Calu3 (cell line): ENCODE data around the gene CD52. TPM values are rescaled to one million over a fixed set of nuclear protein-coding genes. Genes with fewer than 3 reads are reported as not detected.
"Not testable (repeated sequence)": the region's sequence is repeated elsewhere in the genome, so short reads cannot be mapped to it uniquely, and the experiment has no call there.

Source experiments
- BruUV-seq: library from RNA; stranded (reverse); fragments of 400-500 nt; replicated peaks from 2 replicates; lab custom pipeline; 2021; lab: Mats Ljungman, UMichigan
- CTCF ChIA-PET: fragments of 300-600 bp; sonication (Branson Sonifier 250); formaldehyde crosslinking; loops from one replicate; lab custom pipeline; 2022; ENCODE audit warnings: antibody characterized with exemption; lab: Charles Lee
- DNase-seq: peaks from one replicate; pipeline ENCODE4 v3.0.0; 2022
- H3K27ac Mint-ChIP-seq: one replicate; pipeline ENCODE4 v1.8.0; 2022; ENCODE audit warnings: mixed read lengths; ENCODE audit not compliant: unreplicated experiment
- H3K27me3 Mint-ChIP-seq: one replicate; pipeline ENCODE4 v1.8.0; 2022; ENCODE audit warnings: mixed read lengths; ENCODE audit not compliant: unreplicated experiment
- H3K36me3 Mint-ChIP-seq: one replicate; pipeline ENCODE4 v1.8.0; 2022; ENCODE audit warnings: mild to moderate bottlenecking, moderate library complexity, mixed read lengths; ENCODE audit not compliant: insufficient read depth, unreplicated experiment
- H3K4me1 Mint-ChIP-seq: one replicate; pipeline ENCODE4 v1.8.0; 2022; ENCODE audit warnings: mild to moderate bottlenecking, low read depth, mixed read lengths; ENCODE audit not compliant: unreplicated experiment
- H3K4me3 Mint-ChIP-seq: one replicate; pipeline ENCODE4 v1.8.0; 2022; ENCODE audit warnings: mild to moderate bottlenecking, low read depth, moderate library complexity, mixed read lengths; ENCODE audit not compliant: unreplicated experiment
- H3K9me3 Mint-ChIP-seq: one replicate; pipeline ENCODE4 v1.8.0; 2022; ENCODE audit warnings: low read depth, mixed read lengths; ENCODE audit not compliant: unreplicated experiment
- intact Hi-C: fragments of 100-400 bp; cut with micrococcal nuclease; formaldehyde crosslinking; loops from one replicate; pipeline ENCODE4 v1.10.0; 2022; ENCODE audit not compliant: unreplicated experiment
- total RNA-seq: library from RNA; stranded (reverse); gene quantifications from 2 replicates; pipeline ENCODE4 v1.2.3, GENCODE V29; 2022
- TF ChIP-seq, protein P1 (sequence below): fragments of 200-600 bp; IDR thresholded peaks from one replicate; pipeline ENCODE4 v1.8.0; 2022; ENCODE audit warnings: antibody characterized with exemption; ENCODE audit not compliant: unreplicated experiment

CD52 gene
- total RNA-seq, 1 experiment from 2014 or later: not detected

DNA sequence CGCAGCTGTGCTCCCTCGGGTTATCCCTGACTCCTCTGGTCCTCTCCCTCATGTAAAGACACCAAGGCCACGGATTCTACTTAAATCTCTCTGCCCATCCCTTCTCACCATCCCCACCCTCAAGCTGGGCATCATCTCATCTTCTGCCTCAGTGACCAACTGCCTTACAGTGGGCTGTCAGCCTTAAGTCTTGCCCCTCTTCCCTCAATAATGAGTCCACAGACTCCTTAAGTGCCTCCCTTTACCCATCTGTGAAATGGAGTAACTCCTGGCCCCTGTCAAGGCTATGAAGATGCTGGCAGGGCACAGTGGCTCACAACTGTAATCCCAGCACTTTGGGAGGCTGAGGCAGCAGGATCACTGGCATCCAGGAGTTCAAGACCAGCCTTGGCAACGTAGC lies 25.8 kb upstream of the CD52 start:
- TF ChIP-seq, protein P1, sequence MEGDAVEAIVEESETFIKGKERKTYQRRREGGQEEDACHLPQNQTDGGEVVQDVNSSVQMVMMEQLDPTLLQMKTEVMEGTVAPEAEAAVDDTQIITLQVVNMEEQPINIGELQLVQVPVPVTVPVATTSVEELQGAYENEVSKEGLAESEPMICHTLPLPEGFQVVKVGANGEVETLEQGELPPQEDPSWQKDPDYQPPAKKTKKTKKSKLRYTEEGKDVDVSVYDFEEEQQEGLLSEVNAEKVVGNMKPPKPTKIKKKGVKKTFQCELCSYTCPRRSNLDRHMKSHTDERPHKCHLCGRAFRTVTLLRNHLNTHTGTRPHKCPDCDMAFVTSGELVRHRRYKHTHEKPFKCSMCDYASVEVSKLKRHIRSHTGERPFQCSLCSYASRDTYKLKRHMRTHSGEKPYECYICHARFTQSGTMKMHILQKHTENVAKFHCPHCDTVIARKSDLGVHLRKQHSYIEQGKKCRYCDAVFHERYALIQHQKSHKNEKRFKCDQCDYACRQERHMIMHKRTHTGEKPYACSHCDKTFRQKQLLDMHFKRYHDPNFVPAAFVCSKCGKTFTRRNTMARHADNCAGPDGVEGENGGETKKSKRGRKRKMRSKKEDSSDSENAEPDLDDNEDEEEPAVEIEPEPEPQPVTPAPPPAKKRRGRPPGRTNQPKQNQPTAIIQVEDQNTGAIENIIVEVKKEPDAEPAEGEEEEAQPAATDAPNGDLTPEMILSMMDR: no peak
- CTCF ChIA-PET: interaction anchor here (0.6 kb wide), 1 partner anchor 17 kb away, joined by 3 read pairs; no protein-coding TSS in a partner anchor
- H3K36me3 Mint-ChIP-seq: no peaks in the 10 kb centered on the region
- no peak for DNase-seq
- H3K4me1 Mint-ChIP-seq: no peaks in the 10 kb centered on the region
- no peak overlapping the region for H3K4me3 Mint-ChIP-seq
- no peak overlapping the region for H3K27ac Mint-ChIP-seq
- no peaks in the 10 kb centered on the region for H3K9me3 Mint-ChIP-seq
- intact Hi-C loops: no loop called here
- BruUV-seq: no TSS peak
- H3K27me3 Mint-ChIP-seq: no peaks in the 10 kb centered on the region

DNA sequence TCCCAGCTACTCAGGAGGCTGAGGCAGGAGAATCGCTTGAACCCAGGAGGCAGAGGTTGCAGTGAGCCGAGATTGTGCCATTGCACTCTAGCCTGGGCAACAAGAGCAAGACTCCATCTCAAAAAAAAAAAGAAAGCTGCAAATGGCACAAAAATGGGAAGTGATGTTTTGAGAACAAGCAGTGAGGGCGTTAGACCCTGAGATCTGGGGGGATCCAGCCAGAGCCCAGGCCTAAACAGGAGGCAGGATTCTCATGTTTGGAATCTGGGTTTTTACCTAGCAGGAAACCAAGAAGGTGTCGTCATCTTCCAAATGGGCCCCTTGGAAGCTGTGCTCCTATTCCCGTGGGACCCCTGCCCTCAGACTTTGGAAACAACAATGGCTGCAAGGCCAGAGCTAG lies 25.0 kb upstream of the CD52 start:
- H3K4me3 Mint-ChIP-seq, H3K36me3 Mint-ChIP-seq, H3K27ac Mint-ChIP-seq, H3K27me3 Mint-ChIP-seq, DNase-seq, intact Hi-C loops, H3K9me3 Mint-ChIP-seq, BruUV-seq, H3K4me1 Mint-ChIP-seq: not testable (repeated sequence)
- CTCF ChIA-PET: interaction anchor here (0.5 kb wide), 1 partner anchor 28 kb away, joined by 4 read pairs; no protein-coding TSS in a partner anchor

DNA sequence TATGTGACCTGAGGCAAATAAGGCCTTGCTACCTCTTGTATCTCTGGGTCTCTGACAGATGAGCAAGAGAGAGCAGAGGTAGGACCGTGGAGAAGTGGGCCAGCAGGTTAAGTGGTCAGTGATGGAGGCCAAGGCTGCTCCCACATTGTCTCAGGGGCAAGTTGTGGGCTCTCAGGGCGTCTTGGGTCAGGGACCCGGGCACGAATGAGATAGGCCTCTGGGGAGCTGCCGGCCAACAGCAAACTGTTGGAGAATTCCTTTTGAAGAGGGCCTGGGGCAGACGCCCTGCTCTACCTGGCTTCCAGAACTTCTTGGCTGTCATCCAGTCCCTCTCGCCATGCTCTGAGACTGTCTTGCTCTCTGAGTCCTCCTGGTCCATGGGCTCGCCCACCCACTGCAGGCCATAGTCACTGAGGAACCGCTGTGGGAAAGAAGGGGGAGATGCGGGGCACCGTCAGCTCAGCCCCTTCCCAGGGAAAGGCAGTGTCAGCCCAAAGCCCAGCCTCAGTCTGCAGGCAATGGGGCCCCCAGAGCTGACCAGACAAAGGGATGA lies 23.8 kb upstream of the CD52 start:
- Mint-ChIP-seq H3K4me3 (no peak overlapping the region), H3K9me3 (no peaks in the 10 kb centered on the region), H3K27ac (no peak overlapping the region), H3K36me3 (no peaks in the 10 kb centered on the region), H3K27me3 (no peaks in the 10 kb centered on the region), H3K4me1 (peaks cover 1% of the 10 kb centered on the region)
- intact Hi-C loops: no loop called here
- BruUV-seq: no TSS peak
- TF ChIP-seq, protein P1: no peak
- no peak for DNase-seq
- CTCF ChIA-PET: no interaction called here

DNA sequence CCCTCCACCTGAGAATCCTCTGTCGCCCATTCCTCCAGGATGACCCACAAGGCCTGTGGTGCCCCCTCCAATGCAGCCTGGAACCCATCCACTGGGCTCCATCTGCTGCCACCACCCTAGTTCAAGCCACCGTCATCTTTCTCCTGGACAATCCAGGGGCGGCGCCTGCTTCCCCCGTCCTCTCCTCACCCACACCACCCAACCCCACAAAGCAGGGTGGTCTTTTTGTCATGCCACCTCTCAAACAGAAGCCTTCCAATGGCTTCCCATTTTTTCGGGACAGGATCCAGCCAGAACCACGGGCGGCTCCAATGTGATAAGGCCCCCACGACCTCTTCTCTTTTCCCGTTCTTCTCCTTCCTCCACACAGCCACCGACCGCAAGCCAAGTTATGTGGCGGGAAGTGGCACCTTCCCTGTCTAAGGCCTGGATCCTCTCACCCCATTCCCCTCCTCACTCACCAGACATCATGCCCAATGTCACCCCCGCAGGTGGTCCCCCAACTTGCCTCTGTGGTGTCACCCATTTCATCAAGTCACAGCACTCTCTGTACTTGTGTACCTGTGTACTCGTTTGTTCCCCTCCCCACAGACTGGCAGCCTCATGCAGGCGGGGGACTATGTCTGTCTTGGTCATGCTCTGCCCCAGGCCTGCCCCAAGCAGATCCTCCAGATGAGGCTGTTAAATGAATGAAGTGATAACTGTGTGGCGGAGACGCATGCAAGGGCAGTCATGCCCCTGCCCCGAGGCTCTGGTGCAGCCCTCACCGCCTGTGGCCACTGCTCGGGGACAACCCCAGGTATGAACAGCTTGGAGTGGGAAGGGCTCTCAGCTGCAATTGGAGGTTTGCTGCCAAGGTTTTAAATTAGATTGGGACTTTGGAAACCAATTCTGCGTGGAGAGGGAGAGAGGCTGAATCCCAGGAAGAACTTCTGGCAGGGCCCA lies 22.3 kb upstream of the CD52 start:
- DNase-seq: no peak
- Mint-ChIP-seq H3K36me3 (no peaks in the 10 kb centered on the region), H3K9me3 (no peaks in the 10 kb centered on the region), H3K4me3 (no peak overlapping the region), H3K27me3 (no peaks in the 10 kb centered on the region), H3K4me1 (peaks cover 9% of the 10 kb centered on the region), H3K27ac (no peak overlapping the region)
- TF ChIP-seq, protein P1: no peak
- CTCF ChIA-PET: interaction anchor here (1.3 kb wide), 1 partner anchor 10 kb away, joined by 3 read pairs; no protein-coding TSS in a partner anchor
- intact Hi-C loops: no loop called here
- no TSS peak for BruUV-seq
